22Rv1 (cell line): ENCODE measurements around the gene STXBP6.

Experiments
- CTCF ChIP-seq: fragments of 450-650 bp; IDR thresholded peaks from 2 replicates; pipeline ENCODE4 v1.5.1; 2017; ENCODE audit warnings: mild to moderate bottlenecking
- ZFX ChIP-seq: fragments of 450-650 bp; IDR thresholded peaks from 2 replicates; pipeline ENCODE4 v1.6.1; 2017; ENCODE audit warnings: antibody characterized with exemption, borderline replicate concordance

GRCh38 chr14:24911324-24912109 lies 138.4 kb downstream of the STXBP6 start:
- no peak for TF ChIP-seq CTCF
- TF ChIP-seq ZFX = no peak
